IMR-90 (cell line): ENCODE results near the gene TMEM52B. TPM values are rescaled to one million over a fixed set of nuclear protein-coding genes. Genes with fewer than 3 reads are reported as not detected.

Experiments
- CTCF ChIP-seq: conservative IDR thresholded peaks from 2 replicates; pipeline ENCODE4 v1.5.1; 2012; ENCODE audit warnings: mild to moderate bottlenecking, low read depth, low read length, improper control_type of control experiment
- polyA plus RNA-seq, 3 experiments: library from polyadenylated mRNA; depleted of rRNA; stranded (reverse); fragments of >200 nt; gene quantifications; 2 replicates each; pipeline ENCODE4 v1.2.3, GENCODE V29; 2012; ENCODE audit warnings: low replicate concordance in 1 of 3
- total RNA-seq: library from RNA; depleted of rRNA; stranded (reverse); fragments of >200 nt; gene quantifications from 2 replicates; pipeline ENCODE4 v1.2.3, GENCODE V29; 2012

TMEM52B gene
- total and polyA plus RNA-seq, 2 of the 4 experiments (the other 2 are of a cell fraction), result 2.0 to 3.6 TPM

GRCh38 chr12:10213168-10214135 lies 34.6 kb downstream of the TMEM52B start (continued):
- TF ChIP-seq CTCF, result no peak
